Stomach (tissue), 4 donors: ENCODE results near the gene PDE8A.

Experiments used
- CTCF ChIP-seq, 7 experiments: fragments of 450-650 bp in 4 of 7; fragments of 200-600 bp in 3 of 7; sonication (generic) in 3 of 7; IDR thresholded peaks; one replicate each; pipeline ENCODE4 v1.5.1; 2016 to 2019; ENCODE audit warnings: antibody characterized with exemption in 7 of 7, control low read depth in 2 of 7, mild to moderate bottlenecking in 1 of 7
- EP300 ChIP-seq: sonication (generic); formaldehyde crosslinking; IDR thresholded peaks from one replicate; pipeline ENCODE4 v1.6.1; 2017; ENCODE audit warnings: antibody characterized with exemption
- POLR2A ChIP-seq, 4 donors: fragments of 450-650 bp; IDR thresholded peaks; one replicate each; pipeline ENCODE4 v1.6.1; 2016; ENCODE audit warnings: antibody characterized with exemption in 4 of 4, control low read depth in 2 of 4, mild to moderate bottlenecking in 1 of 4, moderate library complexity in 1 of 4
- POLR2AphosphoS5 ChIP-seq, 3 donors: sonication (generic); formaldehyde crosslinking; IDR thresholded peaks; one replicate each; pipeline ENCODE4 v1.6.1; 2016; ENCODE audit warnings: antibody characterized with exemption in 3 of 3

GRCh38 chr15:85062560-85062959 is 80.9 kb downstream of the PDE8A start:
- TF ChIP-seq CTCF (IDR thresholded peaks at IDR 0.05): no peak
- no peak for TF ChIP-seq EP300
- no peak for TF ChIP-seq POLR2A (IDR thresholded peaks at IDR 0.05)
- TF ChIP-seq POLR2AphosphoS5 (IDR thresholded peaks at IDR 0.05): no peak
